A549 (cell line): ENCODE measurements around the gene MAG.

Experiments
- BHLHE40 ChIP-seq: IDR thresholded peaks from 2 replicates; pipeline ENCODE4 v1.6.1; 2012; ENCODE audit warnings: low read depth, low read length, inconsistent platforms
- EP300 ChIP-seq, 2 experiments: fragments of >200 bp; sonication (Bioruptor Twin); formaldehyde crosslinking; IDR thresholded peaks; 2 replicates in 1 of 2; 3 replicates in 1 of 2; pipeline ENCODE4 v1.6.1; 2016 to 2017
- ESRRA ChIP-seq: fragments of 150-350 bp; IDR thresholded peaks from 2 replicates; pipeline ENCODE4 v1.6.1; 2014; ENCODE audit warnings: mild to moderate bottlenecking, low read length, borderline replicate concordance
- JUN ChIP-seq, 2 experiments: fragments of >200 bp; sonication (Bioruptor Twin); formaldehyde crosslinking; IDR thresholded peaks; 2 replicates in 1 of 2; 3 replicates in 1 of 2; pipeline ENCODE4 v1.6.1; 2016 to 2017
- KDM1A ChIP-seq: fragments of 200-600 bp; sonication (generic); IDR thresholded peaks from 2 replicates; pipeline ENCODE4 v1.6.1; 2016; ENCODE audit warnings: low read depth, mild to moderate bottlenecking
- NFE2L2 ChIP-seq: fragments of 150-350 bp; conservative IDR thresholded peaks from 2 replicates; pipeline ENCODE4 v1.6.1; 2014; ENCODE audit warnings: low read length
- NR3C1 ChIP-seq: fragments of >200 bp; sonication (Bioruptor Twin); formaldehyde crosslinking; IDR thresholded peaks from 3 replicates; pipeline ENCODE4 v1.6.1; 2017
- POLR2A ChIP-seq: IDR thresholded peaks from 2 replicates; pipeline ENCODE4 v1.6.1; 2012; ENCODE audit warnings: mild to moderate bottlenecking, low read length
- RAD21 ChIP-seq, 2 experiments: fragments of >200 bp in 1 of 2; sonication (Bioruptor Twin) in 1 of 2; formaldehyde crosslinking in 1 of 2; IDR thresholded peaks in 1 of 2; conservative IDR thresholded peaks in 1 of 2; 2 replicates in 1 of 2; 3 replicates in 1 of 2; pipeline ENCODE4 v1.6.1; 2012 to 2018; ENCODE audit warnings: inconsistent platforms in 1 of 2
- RARB ChIP-seq: fragments of 250-450 bp; sonication (Bioruptor Pico); IDR thresholded peaks from 2 replicates; pipeline ENCODE4 v1.8.0; 2021; ENCODE audit warnings: mild to moderate bottlenecking, moderate library complexity
- RFX5 ChIP-seq: fragments of 450-650 bp; IDR thresholded peaks from 2 replicates; pipeline ENCODE4 v1.7.1; 2014; ENCODE audit warnings: antibody characterized with exemption, mild to moderate bottlenecking, moderate library complexity
- ZFP36 ChIP-seq: fragments of 450-650 bp; IDR thresholded peaks from 2 replicates; pipeline ENCODE4 v1.6.1; 2014; ENCODE audit warnings: borderline replicate concordance; ENCODE audit not compliant: partially characterized antibody
- TF ChIP-seq, protein P1 (sequence below): fragments of >200 bp; sonication (Bioruptor Twin); formaldehyde crosslinking; IDR thresholded peaks from 3 replicates; pipeline ENCODE4 v1.5.1; 2016
- TF ChIP-seq, protein P2 (sequence below): IDR thresholded peaks from 2 replicates; pipeline ENCODE4 v1.6.1; 2012

DNA sequence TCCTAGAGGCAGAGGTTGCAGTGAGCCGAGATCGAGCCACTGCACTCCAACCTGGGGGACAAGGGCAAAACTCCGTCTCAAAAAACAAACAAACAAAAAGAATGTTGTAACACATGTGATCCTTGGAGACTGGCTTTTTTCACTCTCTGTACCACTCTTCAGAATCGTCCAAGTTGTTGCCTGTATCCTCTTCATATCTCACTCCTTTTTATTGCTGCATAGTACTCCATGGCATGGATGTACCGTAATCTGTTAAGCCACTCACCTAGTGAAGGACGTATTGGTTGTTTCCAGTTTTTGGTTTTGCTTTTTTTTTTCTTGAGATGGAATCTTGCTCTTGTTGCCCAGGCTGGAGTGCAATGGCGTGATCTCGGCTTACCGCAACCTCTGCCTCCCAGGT is 30.1 kb downstream of the MAG start:
- TF ChIP-seq EP300 (IDR thresholded peaks at IDR 0.05) (no peak), NR3C1 (no peak), JUN (IDR thresholded peaks at IDR 0.05) (no peak), ESRRA (no peak), POLR2A (no peak), RAD21 (conservative IDR thresholded peaks at IDR 0.05 in 1 of 2, IDR thresholded peaks at IDR 0.05 in 1 of 2) (no peak), NFE2L2 (no peak), ZFP36 (no peak), RFX5 (no peak), KDM1A (no peak), BHLHE40 (no peak), RARB (no peak)
- TF ChIP-seq, protein P1, sequence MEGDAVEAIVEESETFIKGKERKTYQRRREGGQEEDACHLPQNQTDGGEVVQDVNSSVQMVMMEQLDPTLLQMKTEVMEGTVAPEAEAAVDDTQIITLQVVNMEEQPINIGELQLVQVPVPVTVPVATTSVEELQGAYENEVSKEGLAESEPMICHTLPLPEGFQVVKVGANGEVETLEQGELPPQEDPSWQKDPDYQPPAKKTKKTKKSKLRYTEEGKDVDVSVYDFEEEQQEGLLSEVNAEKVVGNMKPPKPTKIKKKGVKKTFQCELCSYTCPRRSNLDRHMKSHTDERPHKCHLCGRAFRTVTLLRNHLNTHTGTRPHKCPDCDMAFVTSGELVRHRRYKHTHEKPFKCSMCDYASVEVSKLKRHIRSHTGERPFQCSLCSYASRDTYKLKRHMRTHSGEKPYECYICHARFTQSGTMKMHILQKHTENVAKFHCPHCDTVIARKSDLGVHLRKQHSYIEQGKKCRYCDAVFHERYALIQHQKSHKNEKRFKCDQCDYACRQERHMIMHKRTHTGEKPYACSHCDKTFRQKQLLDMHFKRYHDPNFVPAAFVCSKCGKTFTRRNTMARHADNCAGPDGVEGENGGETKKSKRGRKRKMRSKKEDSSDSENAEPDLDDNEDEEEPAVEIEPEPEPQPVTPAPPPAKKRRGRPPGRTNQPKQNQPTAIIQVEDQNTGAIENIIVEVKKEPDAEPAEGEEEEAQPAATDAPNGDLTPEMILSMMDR, result no peak
- TF ChIP-seq, protein P2, sequence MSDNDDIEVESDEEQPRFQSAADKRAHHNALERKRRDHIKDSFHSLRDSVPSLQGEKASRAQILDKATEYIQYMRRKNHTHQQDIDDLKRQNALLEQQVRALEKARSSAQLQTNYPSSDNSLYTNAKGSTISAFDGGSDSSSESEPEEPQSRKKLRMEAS, result no peak
